Subcutaneous abdominal adipose tissue (tissue), 5 donors: ENCODE results near the gene NPIPA3.
"Not testable (repeated sequence)": the region's sequence is repeated elsewhere in the genome, so short reads cannot be mapped to it uniquely, and the experiment has no call there.

Source experiments
- H3K27ac ChIP-seq: one replicate; pipeline ENCODE4 v1.7.0; 2013; ENCODE audit warnings: low read depth, mild to moderate bottlenecking, inconsistent platforms, low read length, moderate library complexity
- H3K27me3 ChIP-seq, 5 donors: one replicate each; pipeline ENCODE4 v1.7.0; 2013; ENCODE audit warnings: low read length in 5 of 5, inconsistent platforms in 1 of 5; ENCODE audit not compliant: control insufficient read depth in 5 of 5, insufficient read depth in 4 of 5
- H3K36me3 ChIP-seq, 5 donors: one replicate each; pipeline ENCODE4 v1.7.0; 2013; ENCODE audit warnings: low read length in 5 of 5; ENCODE audit not compliant: control insufficient read depth in 5 of 5, insufficient read depth in 5 of 5
- H3K4me1 ChIP-seq, 5 donors: one replicate each; pipeline ENCODE4 v1.7.0; 2013; ENCODE audit warnings: low read length in 5 of 5, mild to moderate bottlenecking in 3 of 5, moderate library complexity in 1 of 5; ENCODE audit not compliant: control insufficient read depth in 5 of 5, insufficient read depth in 5 of 5
- H3K4me3 ChIP-seq, 5 donors: one replicate each; pipeline ENCODE4 v1.7.0; 2013; ENCODE audit warnings: low read length in 5 of 5, low read depth in 1 of 5
- H3K9ac ChIP-seq, 5 donors: one replicate each; pipeline ENCODE4 v1.7.0; 2013; ENCODE audit warnings: low read length in 5 of 5, mild to moderate bottlenecking in 4 of 5, moderate library complexity in 3 of 5
- H3K9me3 ChIP-seq, 5 donors: one replicate each; pipeline ENCODE4 v1.7.0; 2013; ENCODE audit warnings: low read length in 5 of 5; ENCODE audit not compliant: control insufficient read depth in 5 of 5
- donor health status: healthy.
- donor health status: healthy.
- donor health status: healthy.
- donor health status: healthy.
- donor health status: healthy.

Gene NPIPA3

GRCh38 chr16:14703156-14704011 lies at the start of gene NPIPA3:
Gene NPIPA3, plus strand, starts transcription at chr16:14703411. Its CDS starts 5,533 bp downstream, at chr16:14708944.
- H3K9ac ChIP-seq, H3K27ac ChIP-seq, H3K27me3 ChIP-seq, H3K4me3 ChIP-seq, H3K36me3 ChIP-seq, H3K9me3 ChIP-seq, H3K4me1 ChIP-seq: not testable (repeated sequence)

DNA sequence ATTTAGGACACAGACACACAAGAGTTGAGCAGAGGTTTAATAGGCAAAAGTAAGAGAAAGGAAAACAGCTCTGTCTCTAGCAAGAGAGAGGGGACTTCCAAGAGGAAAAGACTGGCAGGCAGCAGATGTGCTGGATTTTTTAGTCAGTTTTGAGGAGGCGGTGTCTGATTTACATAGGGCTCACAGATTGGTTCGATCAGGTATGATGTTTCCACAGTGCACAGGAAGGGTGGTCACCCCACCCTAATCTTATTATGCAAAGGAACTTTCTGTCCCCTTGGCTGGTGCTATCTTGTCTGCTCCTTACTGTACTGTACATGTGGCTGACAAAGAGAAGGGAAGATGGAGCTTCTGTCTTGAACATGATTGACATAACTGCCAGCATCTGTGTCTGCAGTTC lies 45.1 kb upstream of the NPIPA3 start:
- Histone ChIP-seq H3K27me3 (no peaks in the 10 kb centered on the region), H3K9ac (no peak overlapping the region), H3K36me3 (peaks cover 6 to 78% (median 51%) of the 10 kb centered on the region in 5 donors), H3K27ac (no peak overlapping the region), H3K4me3 (no peak overlapping the region), H3K4me1 (no peaks in the 10 kb centered on the region), H3K9me3 (no peaks in the 10 kb centered on the region)

GRCh38 chr16:14667347-14668266 lies 35.6 kb upstream of the NPIPA3 start:
- Histone ChIP-seq H3K36me3 (peaks cover 15 to 67% (median 63%) of the 10 kb centered on the region in 5 donors), H3K27me3 (no peaks in the 10 kb centered on the region), H3K4me3 (no peak overlapping the region), H3K9ac (no peak overlapping the region), H3K4me1 (no peaks in the 10 kb centered on the region), H3K9me3 (no peaks in the 10 kb centered on the region), H3K27ac (no peak overlapping the region)

DNA sequence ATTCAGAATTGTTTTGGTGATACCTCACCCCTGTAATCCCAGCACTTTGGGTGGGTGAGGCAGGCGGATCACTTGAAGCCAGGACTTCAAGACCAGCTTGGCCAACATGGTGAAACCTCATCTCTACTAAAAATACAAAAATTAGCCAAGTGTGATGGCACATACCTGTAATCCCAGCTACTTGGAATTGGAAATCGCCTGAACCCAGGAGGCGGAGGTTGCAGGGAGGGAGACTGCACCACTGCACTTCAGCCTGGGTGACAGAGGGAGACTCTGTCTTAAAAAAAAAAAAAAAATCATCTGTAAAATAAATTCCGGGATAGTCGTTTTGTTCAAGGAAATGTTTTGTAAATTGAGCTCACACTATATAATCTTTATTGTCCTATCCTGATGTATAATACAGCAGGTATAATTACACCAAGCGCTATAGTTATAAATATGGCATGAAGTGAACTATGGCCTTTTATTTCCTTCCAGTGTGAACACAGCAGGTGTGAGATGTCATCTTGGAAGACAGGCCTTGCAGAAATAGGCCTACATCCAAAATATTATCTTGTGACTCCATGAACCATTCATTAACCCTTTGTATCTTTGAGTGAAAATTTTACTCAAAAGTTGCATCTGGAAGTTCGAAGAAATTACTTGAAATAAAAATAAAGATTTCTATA lies 34.5 kb upstream of the NPIPA3 start:
- H3K4me1 ChIP-seq, result no peaks in the 10 kb centered on the region
- no peak overlapping the region for H3K4me3 ChIP-seq
- H3K27me3 ChIP-seq, result no peaks in the 10 kb centered on the region
- H3K9ac ChIP-seq, result no peak overlapping the region
- no peak overlapping the region for H3K27ac ChIP-seq
- peaks cover 13 to 57% (median 56%) of the 10 kb centered on the region in 5 donors for H3K36me3 ChIP-seq
- no peaks in the 10 kb centered on the region for H3K9me3 ChIP-seq

- Histone ChIP-seq H3K27me3 (no peaks in the 10 kb centered on the region), H3K36me3 (peaks cover 11 to 46% (median 45%) of the 10 kb centered on the region in 5 donors), H3K27ac (no peak overlapping the region), H3K9ac (no peak overlapping the region), H3K4me1 (no peaks in the 10 kb centered on the region), H3K9me3 (no peaks in the 10 kb centered on the region), H3K4me3 (no peak overlapping the region)
These were observed 33.4 kb upstream of the NPIPA3 start for GRCh38 chr16:14669776-14670175.

GRCh38 chr16:14672403-14672971 lies 30.7 kb upstream of the NPIPA3 start:
- Histone ChIP-seq H3K4me3 (no peak overlapping the region), H3K27ac (no peak overlapping the region), H3K9ac (no peak overlapping the region), H3K27me3 (no peaks in the 10 kb centered on the region), H3K4me1 (no peaks in the 10 kb centered on the region), H3K36me3 (peaks cover 0 to 20% (median 18%) of the 10 kb centered on the region in 5 donors), H3K9me3 (no peaks in the 10 kb centered on the region)

GRCh38 chr16:14676633-14677032 lies 26.6 kb upstream of the NPIPA3 start:
- Histone ChIP-seq H3K27me3 (peaks cover 0 to 3% (median 0%) of the 10 kb centered on the region in 5 donors), H3K4me3 (no peak overlapping the region), H3K36me3 (no peaks in the 10 kb centered on the region), H3K9me3 (no peaks in the 10 kb centered on the region), H3K27ac (no peak overlapping the region), H3K9ac (no peak overlapping the region), H3K4me1 (no peaks in the 10 kb centered on the region)

DNA sequence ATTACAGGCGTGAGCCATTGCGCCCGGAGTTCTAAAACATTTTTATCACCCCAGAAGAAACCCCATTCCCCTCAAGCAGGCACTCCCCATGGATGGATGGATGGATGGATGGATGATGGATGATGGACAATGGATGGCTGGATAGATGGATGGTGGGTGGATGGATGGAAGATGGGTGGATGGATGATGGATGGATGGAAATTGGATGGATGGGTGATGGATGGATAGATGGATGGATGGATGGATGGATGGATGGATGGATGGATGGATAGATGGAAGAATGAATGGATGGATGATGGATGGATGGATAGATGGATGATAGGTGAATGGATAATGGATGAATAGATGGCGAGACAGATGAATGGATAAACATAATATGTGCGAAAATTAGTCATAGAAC lies 25.6 kb upstream of the NPIPA3 start:
- H3K4me3 ChIP-seq, result no peak overlapping the region
- H3K9ac ChIP-seq, result no peak overlapping the region
- no peak overlapping the region for H3K27ac ChIP-seq
- H3K27me3 ChIP-seq, result peaks cover 0 to 3% (median 0%) of the 10 kb centered on the region in 5 donors
- H3K4me1 ChIP-seq, result no peaks in the 10 kb centered on the region
- H3K9me3 ChIP-seq, result no peaks in the 10 kb centered on the region
- H3K36me3 ChIP-seq, result no peaks in the 10 kb centered on the region

- Histone ChIP-seq H3K36me3 (no peaks in the 10 kb centered on the region), H3K27me3 (peaks cover 0 to 3% (median 0%) of the 10 kb centered on the region in 5 donors), H3K27ac (no peak overlapping the region), H3K4me1 (no peaks in the 10 kb centered on the region), H3K9me3 (no peaks in the 10 kb centered on the region), H3K4me3 (no peak overlapping the region), H3K9ac (no peak overlapping the region)
These were observed 24.3 kb upstream of the NPIPA3 start for GRCh38 chr16:14678748-14679497.
